ENCODE data around the gene ZFYVE21. TPM values are rescaled to one million over a fixed set of nuclear protein-coding genes. Genes with fewer than 3 reads are reported as not detected.

The ZFYVE21 gene
- polyA plus RNA-seq, 1 donor, result 60.5 TPM

- Histone ChIP-seq H3K4me3 (ENCODE audit: low read length) (no peak overlapping the region), H3K9me3 (ENCODE audit: control insufficient read depth, low read depth, low read length) (no peaks in the 10 kb centered on the region), H3K36me3 (ENCODE audit: control insufficient read depth, insufficient read depth, low read length) (peaks cover 69% of the 10 kb centered on the region), H3K27ac (ENCODE audit: low read length) (no peak overlapping the region), H3K4me1 (ENCODE audit: control insufficient read depth, insufficient read depth, low read length) (no peaks in the 10 kb centered on the region), H3K27me3 (ENCODE audit: control insufficient read depth, insufficient read depth, low read length) (no peaks in the 10 kb centered on the region)
- WGBS (ENCODE audit: insufficient coverage, low lambda C conversion rate), result no CpG with 5 or more reads among the region's 24 CpGs
- no peak for DNase-seq
Measured at GRCh38 chr14:103731916-103732867, 16.6 kb downstream of the ZFYVE21 start.

DNA sequence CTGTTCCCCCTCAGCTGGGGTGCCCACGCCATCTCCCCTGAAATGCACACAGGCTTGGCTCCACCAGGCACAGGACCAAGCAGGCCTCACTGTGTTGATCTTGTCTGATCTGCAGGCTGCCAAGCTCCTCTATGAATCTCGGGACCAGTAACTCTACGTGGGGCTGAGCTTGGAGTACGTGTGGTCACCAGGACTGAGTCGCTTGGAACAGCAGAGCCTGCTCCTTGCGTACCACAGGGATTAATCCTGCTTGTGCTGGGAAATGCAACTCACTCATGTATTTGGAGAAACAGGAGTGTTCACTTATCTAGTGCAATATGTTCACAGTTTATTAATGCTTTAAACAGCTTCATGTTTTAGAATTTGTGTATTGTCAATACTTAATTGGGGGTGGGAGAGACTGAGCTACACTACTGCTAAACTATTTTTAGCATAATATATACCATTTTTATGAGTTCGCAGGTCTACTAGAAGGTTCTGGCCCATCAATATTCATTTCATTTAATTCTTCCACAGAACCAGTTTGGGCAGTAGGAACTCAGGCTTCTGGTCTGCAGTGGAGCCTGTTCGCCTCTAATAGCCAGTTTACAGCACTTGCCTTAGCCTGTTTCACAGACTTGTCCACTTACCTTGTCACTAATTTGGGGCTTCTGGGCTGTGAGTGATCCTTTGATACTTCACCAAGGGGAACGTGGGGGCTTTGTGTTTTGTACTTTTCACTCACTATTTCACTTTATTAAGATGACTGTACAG lies 17.4 kb downstream of the ZFYVE21 start:
- no peak overlapping the region for H3K4me3 ChIP-seq (ENCODE audit: low read length)
- WGBS (ENCODE audit: insufficient coverage, low lambda C conversion rate), result 40% methylated on average over 1 of the region's 9 CpGs
- DNase-seq, result no peak
- no peaks in the 10 kb centered on the region for H3K9me3 ChIP-seq (ENCODE audit: control insufficient read depth, low read depth, low read length)
- no peaks in the 10 kb centered on the region for H3K27me3 ChIP-seq (ENCODE audit: control insufficient read depth, insufficient read depth, low read length)
- H3K36me3 ChIP-seq (ENCODE audit: control insufficient read depth, insufficient read depth, low read length), result peaks cover 75% of the 10 kb centered on the region
- H3K27ac ChIP-seq (ENCODE audit: low read length), result no peak overlapping the region
- H3K4me1 ChIP-seq (ENCODE audit: control insufficient read depth, insufficient read depth, low read length), result no peaks in the 10 kb centered on the region

GRCh38 chr14:103733651-103734050 lies 18.0 kb downstream of the ZFYVE21 start:
- Histone ChIP-seq H3K27ac (ENCODE audit: low read length) (no peak overlapping the region), H3K27me3 (ENCODE audit: control insufficient read depth, insufficient read depth, low read length) (no peaks in the 10 kb centered on the region), H3K4me3 (ENCODE audit: low read length) (no peak overlapping the region), H3K9me3 (ENCODE audit: control insufficient read depth, low read depth, low read length) (no peaks in the 10 kb centered on the region), H3K36me3 (ENCODE audit: control insufficient read depth, insufficient read depth, low read length) (peaks cover 75% of the 10 kb centered on the region), H3K4me1 (ENCODE audit: control insufficient read depth, insufficient read depth, low read length) (no peaks in the 10 kb centered on the region)
- whole genome bisulfite sequencing (ENCODE audit: insufficient coverage, low lambda C conversion rate), result no CpG with 5 or more reads among the region's 14 CpGs
- DNase-seq, result no peak

GRCh38 chr14:103734081-103734888 lies 18.7 kb downstream of the ZFYVE21 start:
- Histone ChIP-seq H3K36me3 (ENCODE audit: control insufficient read depth, insufficient read depth, low read length) (peaks cover 75% of the 10 kb centered on the region), H3K9me3 (ENCODE audit: control insufficient read depth, low read depth, low read length) (no peaks in the 10 kb centered on the region), H3K27me3 (ENCODE audit: control insufficient read depth, insufficient read depth, low read length) (no peaks in the 10 kb centered on the region), H3K27ac (ENCODE audit: low read length) (no peak overlapping the region), H3K4me1 (ENCODE audit: control insufficient read depth, insufficient read depth, low read length) (no peaks in the 10 kb centered on the region), H3K4me3 (ENCODE audit: low read length) (no peak overlapping the region)
- DNase-seq, result no peak
- WGBS (ENCODE audit: insufficient coverage, low lambda C conversion rate), result 100% methylated on average over 3 of the region's 23 CpGs

DNA sequence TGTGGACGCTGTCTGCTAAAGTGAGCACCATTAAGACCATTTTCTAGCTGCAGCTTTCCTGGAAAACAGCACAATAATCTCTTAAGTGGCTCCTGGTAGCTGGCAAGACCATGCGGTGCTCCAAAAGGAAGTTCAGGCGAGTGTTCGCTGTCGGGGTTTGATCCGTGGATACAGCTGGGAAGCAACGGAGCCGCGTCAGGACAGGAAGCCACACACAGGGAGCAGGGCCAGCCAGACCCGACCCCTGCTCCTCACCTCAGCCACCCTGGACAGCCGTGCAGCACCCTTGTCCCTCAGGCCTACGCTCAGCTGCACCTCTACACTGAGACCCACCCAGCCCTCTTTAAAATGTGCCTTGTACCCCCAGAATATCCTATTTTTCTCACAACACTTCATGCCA lies 19.4 kb downstream of the ZFYVE21 start:
- H3K4me1 ChIP-seq (ENCODE audit: control insufficient read depth, insufficient read depth, low read length), result no peaks in the 10 kb centered on the region
- no peak overlapping the region for H3K4me3 ChIP-seq (ENCODE audit: low read length)
- DNase-seq, result no peak
- H3K9me3 ChIP-seq (ENCODE audit: control insufficient read depth, low read depth, low read length), result no peaks in the 10 kb centered on the region
- no peak overlapping the region for H3K27ac ChIP-seq (ENCODE audit: low read length)
- WGBS (ENCODE audit: insufficient coverage, low lambda C conversion rate), result 83% methylated on average over 1 of the region's 12 CpGs
- peaks cover 75% of the 10 kb centered on the region for H3K36me3 ChIP-seq (ENCODE audit: control insufficient read depth, insufficient read depth, low read length)
- no peaks in the 10 kb centered on the region for H3K27me3 ChIP-seq (ENCODE audit: control insufficient read depth, insufficient read depth, low read length)

- Histone ChIP-seq H3K27me3 (ENCODE audit: control insufficient read depth, insufficient read depth, low read length) (no peaks in the 10 kb centered on the region), H3K4me1 (ENCODE audit: control insufficient read depth, insufficient read depth, low read length) (no peaks in the 10 kb centered on the region), H3K9me3 (ENCODE audit: control insufficient read depth, low read depth, low read length) (no peaks in the 10 kb centered on the region), H3K36me3 (ENCODE audit: control insufficient read depth, insufficient read depth, low read length) (peaks cover 75% of the 10 kb centered on the region), H3K4me3 (ENCODE audit: low read length) (no peak overlapping the region), H3K27ac (ENCODE audit: low read length) (no peak overlapping the region)
- WGBS (ENCODE audit: insufficient coverage, low lambda C conversion rate), result no CpG with 5 or more reads among the region's 7 CpGs
- no peak for DNase-seq
Measured at GRCh38 chr14:103735439-103735814, 19.8 kb downstream of the ZFYVE21 start.

DNA sequence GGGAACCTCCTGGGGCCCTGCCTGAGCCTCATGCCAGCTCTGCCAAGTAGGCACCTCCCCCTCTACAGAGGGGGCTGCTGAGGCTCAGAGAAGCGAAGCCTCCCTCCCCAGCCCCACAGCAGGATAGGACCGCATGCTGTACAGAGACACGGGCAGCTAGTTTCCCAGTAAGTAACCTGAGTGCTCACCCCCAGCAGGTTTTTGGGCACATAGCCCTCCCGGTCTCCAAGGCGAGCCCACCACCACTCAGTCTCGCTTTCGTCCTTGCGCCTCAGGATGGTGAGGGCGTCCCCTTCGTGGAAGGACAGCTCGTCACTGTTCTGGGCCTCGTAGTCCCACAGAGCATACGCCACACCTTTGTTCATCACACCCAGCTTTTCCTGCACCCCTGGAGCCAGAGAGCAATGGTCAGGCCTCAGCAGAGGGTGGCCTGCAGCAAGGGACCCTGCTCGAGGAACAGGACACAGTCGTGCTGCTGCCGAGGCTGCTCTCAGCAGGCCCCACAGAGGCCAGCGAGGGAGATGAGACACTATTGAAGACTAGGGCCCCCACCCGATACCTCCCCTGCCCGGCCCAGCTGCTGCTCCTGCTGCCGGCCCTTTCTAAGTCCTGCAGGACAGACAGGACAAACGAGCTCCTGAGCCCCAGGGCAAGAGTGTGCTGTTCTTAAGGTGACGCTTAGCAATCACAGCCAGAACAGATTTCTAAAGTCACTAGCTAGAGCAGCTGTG lies 20.4 kb downstream of the ZFYVE21 start:
- no peak for DNase-seq
- Histone ChIP-seq H3K27me3 (ENCODE audit: control insufficient read depth, insufficient read depth, low read length) (no peaks in the 10 kb centered on the region), H3K4me3 (ENCODE audit: low read length) (no peak overlapping the region), H3K36me3 (ENCODE audit: control insufficient read depth, insufficient read depth, low read length) (peaks cover 77% of the 10 kb centered on the region), H3K4me1 (ENCODE audit: control insufficient read depth, insufficient read depth, low read length) (no peaks in the 10 kb centered on the region), H3K9me3 (ENCODE audit: control insufficient read depth, low read depth, low read length) (no peaks in the 10 kb centered on the region), H3K27ac (ENCODE audit: low read length) (no peak overlapping the region)
- no CpG with 5 or more reads among the region's 22 CpGs for WGBS (ENCODE audit: insufficient coverage, low lambda C conversion rate)

- Histone ChIP-seq H3K27ac (ENCODE audit: low read length) (no peak overlapping the region), H3K9me3 (ENCODE audit: control insufficient read depth, low read depth, low read length) (no peaks in the 10 kb centered on the region), H3K4me3 (ENCODE audit: low read length) (no peak overlapping the region), H3K4me1 (ENCODE audit: control insufficient read depth, insufficient read depth, low read length) (no peaks in the 10 kb centered on the region), H3K36me3 (ENCODE audit: control insufficient read depth, insufficient read depth, low read length) (peaks cover 86% of the 10 kb centered on the region), H3K27me3 (ENCODE audit: control insufficient read depth, insufficient read depth, low read length) (no peaks in the 10 kb centered on the region)
- no peak for DNase-seq
- no CpG with 5 or more reads among the region's 10 CpGs for WGBS (ENCODE audit: insufficient coverage, low lambda C conversion rate)
Measured at GRCh38 chr14:103736546-103737431, 21.2 kb downstream of the ZFYVE21 start.

DNA sequence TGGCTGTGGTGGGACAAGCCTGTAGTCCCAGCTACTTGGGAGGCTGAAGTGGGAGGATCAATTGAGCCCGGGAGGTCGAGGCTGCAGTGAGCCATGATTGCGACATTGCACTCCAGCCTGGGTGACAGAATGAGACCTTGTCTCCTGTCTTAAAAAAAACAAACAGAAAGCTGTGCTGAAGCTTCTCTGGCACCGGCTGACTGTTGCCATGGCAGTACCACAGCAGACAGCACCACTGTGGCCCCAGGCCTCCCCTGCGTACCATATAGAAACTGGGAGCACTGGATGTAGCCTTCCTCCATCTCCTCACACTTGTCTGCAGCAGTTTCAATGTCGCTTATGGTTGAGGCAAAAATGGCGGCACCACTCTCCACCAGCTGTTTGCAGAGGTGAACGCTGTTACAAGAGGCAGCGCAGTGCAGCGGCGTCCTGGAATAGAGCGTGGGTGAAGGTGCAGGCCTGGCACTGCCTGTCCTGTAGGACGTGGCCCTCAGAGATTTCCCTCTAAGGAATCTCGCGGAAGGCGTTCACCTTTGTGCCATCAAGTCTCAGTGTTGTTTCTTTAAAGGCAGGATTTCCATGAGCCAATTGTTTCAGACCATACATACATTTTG lies 21.9 kb downstream of the ZFYVE21 start:
- Histone ChIP-seq H3K27ac (ENCODE audit: low read length) (no peak overlapping the region), H3K4me1 (ENCODE audit: control insufficient read depth, insufficient read depth, low read length) (no peaks in the 10 kb centered on the region), H3K9me3 (ENCODE audit: control insufficient read depth, low read depth, low read length) (no peaks in the 10 kb centered on the region), H3K4me3 (ENCODE audit: low read length) (no peak overlapping the region), H3K27me3 (ENCODE audit: control insufficient read depth, insufficient read depth, low read length) (no peaks in the 10 kb centered on the region), H3K36me3 (ENCODE audit: control insufficient read depth, insufficient read depth, low read length) (peaks cover 87% of the 10 kb centered on the region)
- 100% methylated on average over 4 of the region's 16 CpGs for WGBS (ENCODE audit: insufficient coverage, low lambda C conversion rate)
- no peak for DNase-seq
